ENCODE data around the gene CCL15.

CCL15 gene

DNA sequence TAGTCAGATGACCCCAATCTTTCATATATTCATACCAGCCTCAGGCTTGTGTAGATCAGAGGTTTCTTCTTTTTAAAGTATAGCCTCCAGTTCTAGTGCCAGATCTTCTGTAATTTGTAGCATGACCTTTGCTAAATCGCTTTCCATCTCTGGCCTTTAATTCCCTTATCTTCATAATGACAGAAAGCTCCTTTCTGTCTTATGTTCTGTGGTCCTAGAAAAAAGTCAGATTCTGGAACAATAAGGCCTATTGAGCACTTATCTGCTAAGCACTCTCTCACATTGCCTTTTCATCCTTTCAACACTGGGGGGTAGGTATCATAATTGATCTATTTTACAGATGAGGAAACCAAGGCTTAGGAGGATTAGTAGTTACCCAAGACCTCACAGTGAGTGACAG, 29.3 kb downstream of the CCL15 start:
- Histone ChIP-seq H3K36me3 (ENCODE audit: insufficient read depth, low read length) (no peaks in the 10 kb centered on the region), H3K4me3 (ENCODE audit: low read length) (no peak overlapping the region), H3K27me3 (ENCODE audit: control insufficient read depth, insufficient read depth, low read length) (peaks cover 6% of the 10 kb centered on the region), H3K9ac (ENCODE audit: low read depth, low read length) (no peak overlapping the region), H3K9me3 (replicated peaks; ENCODE audit: low read length) (no peaks in the 10 kb centered on the region), H3K4me2 (ENCODE audit: low read length) (no peak overlapping the region), H3K4me1 (ENCODE audit: control insufficient read depth, insufficient read depth, low read length) (peaks cover 14% of the 10 kb centered on the region)

DNA sequence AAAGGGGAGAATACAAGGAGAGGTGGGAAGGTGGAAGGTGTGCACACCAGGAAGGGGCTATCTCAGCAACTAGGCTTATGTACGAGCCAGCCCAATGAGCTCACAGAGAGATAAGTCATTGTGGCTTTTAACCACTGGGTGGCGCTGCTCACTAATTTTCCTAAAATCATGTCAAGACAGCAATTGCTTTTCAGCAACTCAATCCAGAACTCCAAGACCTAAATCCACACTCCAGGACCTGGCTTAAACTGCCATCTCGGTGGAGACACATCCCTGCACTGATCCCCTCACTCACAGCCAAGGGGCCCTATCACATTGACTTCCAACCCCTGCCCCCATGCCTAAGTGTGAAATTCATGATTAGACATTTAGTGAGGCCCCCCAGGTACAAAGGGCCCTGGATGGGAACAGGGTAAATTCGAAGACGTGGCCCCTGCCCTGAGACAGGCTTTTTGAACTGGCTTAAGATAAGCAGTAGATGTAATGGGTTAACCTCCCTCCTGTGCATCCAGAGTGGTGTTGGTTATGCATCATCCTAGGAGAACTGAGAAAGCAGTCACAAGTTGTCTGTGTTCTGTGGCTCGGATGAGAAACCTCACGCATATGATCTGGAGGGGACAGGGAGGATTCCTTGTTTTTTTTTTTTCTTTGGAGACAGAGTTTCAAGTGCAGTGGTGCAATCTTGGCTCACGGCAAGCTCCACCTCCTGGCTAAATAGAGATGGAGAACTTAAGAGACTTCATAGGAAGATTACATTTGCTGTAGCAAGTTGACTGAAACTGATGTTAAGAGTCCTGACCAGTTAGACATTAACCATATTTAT, 31.6 kb downstream of the CCL15 start:
- Histone ChIP-seq H3K9me3 (replicated peaks; ENCODE audit: low read length) (no peaks in the 10 kb centered on the region), H3K4me2 (ENCODE audit: low read length) (no peak overlapping the region), H3K9ac (ENCODE audit: low read depth, low read length) (no peak overlapping the region), H3K4me3 (ENCODE audit: low read length) (no peak overlapping the region), H3K36me3 (ENCODE audit: insufficient read depth, low read length) (no peaks in the 10 kb centered on the region), H3K27me3 (ENCODE audit: control insufficient read depth, insufficient read depth, low read length) (peaks cover 11% of the 10 kb centered on the region), H3K4me1 (ENCODE audit: control insufficient read depth, insufficient read depth, low read length) (peaks cover 14% of the 10 kb centered on the region)

DNA sequence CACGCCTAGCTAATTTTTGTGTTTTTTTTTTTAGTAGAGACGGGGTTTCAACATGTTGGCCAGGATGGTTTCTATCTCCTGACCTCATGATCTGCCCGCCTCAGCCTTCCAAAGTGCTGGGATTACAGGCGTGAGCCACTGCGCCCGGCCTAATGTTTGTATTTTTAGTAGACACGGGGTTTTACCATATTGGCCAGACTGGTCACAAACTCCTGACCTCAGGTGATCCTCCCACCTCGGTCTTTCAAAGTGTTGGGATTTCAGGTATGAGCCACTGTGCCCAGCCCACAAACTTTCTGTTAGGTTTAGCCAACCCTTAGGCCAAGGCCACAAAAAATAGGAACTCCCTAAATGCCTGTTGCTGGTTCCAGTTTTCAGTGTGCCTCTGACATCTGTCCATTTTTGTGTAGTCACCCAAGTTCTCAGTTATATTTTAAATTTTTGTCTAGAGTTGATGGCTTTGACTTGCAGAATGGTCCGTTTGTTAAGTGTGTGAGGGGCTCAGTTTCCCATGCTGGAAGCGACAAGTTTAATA, 32.8 kb downstream of the CCL15 start:
- H3K9me3 ChIP-seq (replicated peaks; ENCODE audit: low read length): no peaks in the 10 kb centered on the region
- H3K4me2 ChIP-seq (ENCODE audit: low read length): no peak overlapping the region
- peaks cover 11% of the 10 kb centered on the region for H3K27me3 ChIP-seq (ENCODE audit: control insufficient read depth, insufficient read depth, low read length)
- H3K36me3 ChIP-seq (ENCODE audit: insufficient read depth, low read length): no peaks in the 10 kb centered on the region
- peaks cover 9% of the 10 kb centered on the region for H3K4me1 ChIP-seq (ENCODE audit: control insufficient read depth, insufficient read depth, low read length)
- H3K9ac ChIP-seq (ENCODE audit: low read depth, low read length): no peak overlapping the region
- no peak overlapping the region for H3K4me3 ChIP-seq (ENCODE audit: low read length)

DNA sequence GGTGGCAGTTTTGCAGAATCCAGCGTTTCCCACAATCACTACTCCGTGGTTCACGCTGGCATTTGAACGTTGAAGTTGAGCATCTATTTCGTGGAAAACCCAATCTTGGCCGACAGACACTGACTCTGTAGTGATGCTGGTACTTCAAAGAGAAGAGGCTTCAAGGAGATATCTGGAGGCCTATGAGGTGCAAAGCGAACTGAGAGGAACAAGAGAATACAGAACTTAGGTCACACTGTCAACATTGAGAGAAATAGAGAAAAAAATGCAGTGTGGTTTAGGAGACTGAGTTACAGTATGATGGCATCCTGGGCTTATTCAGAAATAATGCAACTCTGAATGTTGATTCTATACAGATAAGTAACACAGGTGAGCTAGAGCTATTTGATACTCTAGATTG, 36.1 kb downstream of the CCL15 start:
- H3K36me3 ChIP-seq (ENCODE audit: insufficient read depth, low read length): no peaks in the 10 kb centered on the region
- no peaks in the 10 kb centered on the region for H3K4me1 ChIP-seq (ENCODE audit: control insufficient read depth, insufficient read depth, low read length)
- H3K9ac ChIP-seq (ENCODE audit: low read depth, low read length): no peak overlapping the region
- no peak overlapping the region for H3K4me3 ChIP-seq (ENCODE audit: low read length)
- no peak overlapping the region for H3K4me2 ChIP-seq (ENCODE audit: low read length)
- peaks cover 5% of the 10 kb centered on the region for H3K27me3 ChIP-seq (ENCODE audit: control insufficient read depth, insufficient read depth, low read length)
- H3K9me3 ChIP-seq (replicated peaks; ENCODE audit: low read length): no peaks in the 10 kb centered on the region

DNA sequence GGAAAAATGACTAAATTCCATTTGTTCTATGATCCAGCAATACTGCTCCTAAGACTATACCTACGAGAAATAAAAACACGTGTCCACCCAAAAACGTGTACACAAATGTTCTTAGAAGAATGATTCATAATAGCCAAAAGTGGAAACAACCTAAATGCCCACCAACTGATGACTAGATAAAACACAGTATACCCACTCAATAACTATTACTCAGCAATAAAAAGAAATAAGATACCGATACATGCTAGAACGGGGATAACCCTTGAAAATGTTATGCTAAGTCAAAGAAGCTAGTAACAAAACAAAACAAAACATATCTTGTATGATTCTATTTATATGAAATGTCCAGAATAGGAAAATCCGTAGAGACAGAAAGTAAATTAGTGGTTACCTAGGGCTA, 37.7 kb downstream of the CCL15 start:
- Histone ChIP-seq H3K4me2 (ENCODE audit: low read length) (no peak overlapping the region), H3K27me3 (ENCODE audit: control insufficient read depth, insufficient read depth, low read length) (peaks cover 9% of the 10 kb centered on the region), H3K9ac (ENCODE audit: low read depth, low read length) (no peak overlapping the region), H3K4me1 (ENCODE audit: control insufficient read depth, insufficient read depth, low read length) (no peaks in the 10 kb centered on the region), H3K36me3 (ENCODE audit: insufficient read depth, low read length) (no peaks in the 10 kb centered on the region), H3K4me3 (ENCODE audit: low read length) (no peak overlapping the region), H3K9me3 (replicated peaks; ENCODE audit: low read length) (no peaks in the 10 kb centered on the region)

DNA sequence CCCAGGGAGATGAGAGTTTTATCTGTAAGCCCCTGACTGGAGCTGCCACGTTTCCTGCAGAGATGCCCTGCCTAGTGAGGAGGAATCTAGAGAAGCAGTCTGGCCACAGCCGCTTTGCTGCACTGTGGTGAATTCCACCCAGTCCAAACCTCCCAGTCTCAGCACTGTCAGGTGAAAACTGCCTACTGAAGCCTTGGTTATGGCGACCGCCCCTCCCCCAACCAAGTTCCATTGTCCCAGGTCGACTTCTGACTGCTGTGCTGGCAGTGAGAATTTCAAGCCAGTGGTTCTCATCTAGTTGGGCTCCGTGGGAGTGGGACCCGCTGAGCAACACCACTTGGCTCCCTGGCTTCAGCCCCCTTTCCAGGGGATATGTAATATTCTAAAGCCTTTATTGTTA, 47.6 kb downstream of the CCL15 start:
- no peaks in the 10 kb centered on the region for H3K36me3 ChIP-seq (ENCODE audit: insufficient read depth, low read length)
- no peaks in the 10 kb centered on the region for H3K4me1 ChIP-seq (ENCODE audit: control insufficient read depth, insufficient read depth, low read length)
- no peak overlapping the region for H3K4me2 ChIP-seq (ENCODE audit: low read length)
- H3K9me3 ChIP-seq (replicated peaks; ENCODE audit: low read length): no peaks in the 10 kb centered on the region
- peaks cover 15% of the 10 kb centered on the region for H3K27me3 ChIP-seq (ENCODE audit: control insufficient read depth, insufficient read depth, low read length)
- no peak overlapping the region for H3K9ac ChIP-seq (ENCODE audit: low read depth, low read length)
- H3K4me3 ChIP-seq (ENCODE audit: low read length): no peak overlapping the region

DNA sequence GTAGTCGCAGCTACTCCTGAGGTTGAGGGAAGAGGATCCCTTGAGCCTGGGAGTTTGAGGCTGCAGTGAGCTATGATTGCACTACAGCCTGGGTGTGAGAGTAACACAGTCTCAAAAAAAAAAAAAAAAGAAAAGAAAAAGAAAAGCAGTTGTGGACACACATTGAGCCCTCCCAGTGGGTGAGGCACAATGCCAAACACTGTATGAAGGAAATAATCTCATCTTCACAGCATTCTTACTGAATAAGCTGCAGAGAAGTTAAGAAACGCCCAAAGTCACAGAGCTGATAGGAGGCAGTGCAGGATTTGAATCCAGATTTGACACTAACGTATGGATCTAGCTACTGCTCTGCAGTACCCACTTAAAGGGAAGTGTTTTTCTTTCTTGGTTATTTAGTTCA, 52.0 kb downstream of the CCL15 start:
- Histone ChIP-seq H3K4me3 (ENCODE audit: low read length) (no peak overlapping the region), H3K36me3 (ENCODE audit: insufficient read depth, low read length) (no peaks in the 10 kb centered on the region), H3K4me2 (ENCODE audit: low read length) (no peak overlapping the region), H3K27me3 (ENCODE audit: control insufficient read depth, insufficient read depth, low read length) (peaks cover 9% of the 10 kb centered on the region), H3K9ac (ENCODE audit: low read depth, low read length) (no peak overlapping the region), H3K9me3 (replicated peaks; ENCODE audit: low read length) (no peaks in the 10 kb centered on the region), H3K4me1 (ENCODE audit: control insufficient read depth, insufficient read depth, low read length) (no peaks in the 10 kb centered on the region)

DNA sequence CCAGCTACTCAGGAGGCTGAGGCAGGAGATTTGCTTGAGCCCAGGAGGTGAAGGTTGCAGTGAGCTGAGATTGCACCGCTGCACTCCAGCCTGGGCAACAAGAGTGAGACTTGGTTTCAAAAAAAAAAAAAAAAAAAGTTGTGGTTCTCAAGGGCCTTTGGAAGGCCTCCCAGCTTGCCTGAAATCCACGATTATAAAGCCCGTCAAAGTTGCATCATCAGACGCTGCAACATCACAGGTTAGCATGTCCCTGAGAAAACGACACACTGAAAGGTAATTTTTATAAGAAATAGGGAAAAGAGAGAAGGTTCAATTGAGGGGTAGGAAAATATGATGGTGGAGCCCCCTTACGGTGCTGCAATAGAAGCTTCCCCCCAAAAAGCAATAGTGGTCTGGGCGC, 53.3 kb downstream of the CCL15 start:
- no peaks in the 10 kb centered on the region for H3K4me1 ChIP-seq (ENCODE audit: control insufficient read depth, insufficient read depth, low read length)
- peaks cover 10% of the 10 kb centered on the region for H3K27me3 ChIP-seq (ENCODE audit: control insufficient read depth, insufficient read depth, low read length)
- no peak overlapping the region for H3K4me3 ChIP-seq (ENCODE audit: low read length)
- H3K36me3 ChIP-seq (ENCODE audit: insufficient read depth, low read length): no peaks in the 10 kb centered on the region
- H3K9ac ChIP-seq (ENCODE audit: low read depth, low read length): no peak overlapping the region
- H3K9me3 ChIP-seq (replicated peaks; ENCODE audit: low read length): no peaks in the 10 kb centered on the region
- no peak overlapping the region for H3K4me2 ChIP-seq (ENCODE audit: low read length)

Measured in skeletal muscle satellite cell (primary cell).